ENCODE data around the gene DAPK2. TPM values are rescaled to one million over a fixed set of nuclear protein-coding genes. Genes with fewer than 3 reads are reported as not detected.

DAPK2 gene
- total and polyA plus RNA-seq, 7 experiments from 2014 or later: 0.46 to 9.3 (median 4.2) TPM; not detected in 3

- H3K4me1 ChIP-seq (ENCODE audit: control insufficient read depth in 2 of 2, insufficient read depth in 2 of 2, low read length in 2 of 2): peaks cover 0 to 16% of the 10 kb centered on the region in 2 donors
- H3K36me3 ChIP-seq (ENCODE audit: control insufficient read depth in 2 of 3, insufficient read depth in 3 of 3, low read length in 3 of 3): no peaks in the 10 kb centered on the region
- no peaks in the 10 kb centered on the region for H3K9me3 Mint-ChIP-seq
- intact Hi-C loops (cut with micrococcal nuclease): no loop called here
- H3K36me3 Mint-ChIP-seq: no peaks in the 10 kb centered on the region
- H3K4me3 Mint-ChIP-seq: no peak overlapping the region
- ChIA-PET CTCF (interaction anchor here (0.6 kb wide), 1 partner anchor 34 kb away, joined by 7 read pairs; no protein-coding TSS in a partner anchor), POLR2A (interaction anchor here (0.7 kb wide), 1 partner anchor 237 kb away, joined by 4 read pairs; no protein-coding TSS in a partner anchor)
- no peak overlapping the region for H3K4me3 ChIP-seq (ENCODE audit: low read length)
- peak overlapping the region in 1 of 9 donors; percentile 88 for H3K27ac Mint-ChIP-seq
- DNase-seq: no peak
- peaks cover 11 to 26% (median 15%) of the 10 kb centered on the region in 7 donors for H3K4me1 Mint-ChIP-seq
- ATAC-seq: no peak
- no peaks in the 10 kb centered on the region for H3K9me3 ChIP-seq (ENCODE audit: control insufficient read depth in 2 of 3, low read length in 3 of 3)
- peaks cover 0 to 8% (median 0%) of the 10 kb centered on the region in 5 donors for H3K27me3 Mint-ChIP-seq
- no peak overlapping the region for H3K27ac ChIP-seq (ENCODE audit: low read depth, low read length)
- no peaks in the 10 kb centered on the region for H3K27me3 ChIP-seq (ENCODE audit: control insufficient read depth in 2 of 2, insufficient read depth in 2 of 2, low read length in 2 of 2)
Measured at GRCh38 chr15:63915873-63916771, 130.2 kb downstream of the DAPK2 start.

GRCh38 chr15:63915209-63915872, 130.9 kb downstream of the DAPK2 start:
- intact Hi-C loops (cut with micrococcal nuclease): no loop called here
- DNase-seq: no peak
- Mint-ChIP-seq H3K4me3 (no peak overlapping the region), H3K27me3 (peaks cover 0 to 8% (median 0%) of the 10 kb centered on the region in 5 donors), H3K27ac (peak overlapping the region in 1 of 9 donors; percentile 76), H3K4me1 (peaks cover 4 to 19% (median 7%) of the 10 kb centered on the region in 7 donors), H3K36me3 (no peaks in the 10 kb centered on the region), H3K9me3 (no peaks in the 10 kb centered on the region)
- no peak overlapping the region for H3K27ac ChIP-seq (ENCODE audit: low read depth, low read length)
- no peak overlapping the region for H3K4me3 ChIP-seq (ENCODE audit: low read length)
- ChIA-PET POLR2A (no interaction called here), CTCF (interaction anchor here (0.7 kb wide), 1 partner anchor 25 kb away, joined by 3 read pairs; no protein-coding TSS in a partner anchor)
- H3K27me3 ChIP-seq (ENCODE audit: control insufficient read depth in 2 of 2, insufficient read depth in 2 of 2, low read length in 2 of 2): no peaks in the 10 kb centered on the region
- H3K36me3 ChIP-seq (ENCODE audit: control insufficient read depth in 2 of 3, insufficient read depth in 3 of 3, low read length in 3 of 3): no peaks in the 10 kb centered on the region
- no peaks in the 10 kb centered on the region for H3K9me3 ChIP-seq (ENCODE audit: control insufficient read depth in 2 of 3, low read length in 3 of 3)
- peaks cover 0 to 11% of the 10 kb centered on the region in 2 donors for H3K4me1 ChIP-seq (ENCODE audit: control insufficient read depth in 2 of 2, insufficient read depth in 2 of 2, low read length in 2 of 2)
- no peak for ATAC-seq

- no peak overlapping the region for H3K27ac ChIP-seq (ENCODE audit: low read depth, low read length)
- Mint-ChIP-seq H3K9me3 (no peaks in the 10 kb centered on the region), H3K27ac (peak overlapping the region in 1 of 9 donors; percentile 59), H3K4me1 (peaks cover 0 to 15% (median 1%) of the 10 kb centered on the region in 7 donors), H3K27me3 (peaks cover 0 to 8% (median 0%) of the 10 kb centered on the region in 5 donors), H3K4me3 (no peak overlapping the region), H3K36me3 (no peaks in the 10 kb centered on the region)
- H3K27me3 ChIP-seq (ENCODE audit: control insufficient read depth in 2 of 2, insufficient read depth in 2 of 2, low read length in 2 of 2): no peaks in the 10 kb centered on the region
- CTCF ChIA-PET: no interaction called here
- intact Hi-C loops (cut with micrococcal nuclease): no loop called here
- peaks cover 0 to 4% of the 10 kb centered on the region in 2 donors for H3K4me1 ChIP-seq (ENCODE audit: control insufficient read depth in 2 of 2, insufficient read depth in 2 of 2, low read length in 2 of 2)
- H3K36me3 ChIP-seq (ENCODE audit: control insufficient read depth in 2 of 3, insufficient read depth in 3 of 3, low read length in 3 of 3): no peaks in the 10 kb centered on the region
- POLR2A ChIA-PET: no interaction called here
- H3K4me3 ChIP-seq (ENCODE audit: low read length): no peak overlapping the region
- no peak for ATAC-seq
- DNase-seq: no peak
- H3K9me3 ChIP-seq (ENCODE audit: control insufficient read depth in 2 of 3, low read length in 3 of 3): no peaks in the 10 kb centered on the region
Measured at GRCh38 chr15:63913786-63914315, 132.4 kb downstream of the DAPK2 start.

- no peaks in the 10 kb centered on the region for H3K9me3 ChIP-seq (ENCODE audit: control insufficient read depth in 2 of 3, low read length in 3 of 3)
- H3K36me3 ChIP-seq (ENCODE audit: control insufficient read depth in 2 of 3, insufficient read depth in 3 of 3, low read length in 3 of 3): no peaks in the 10 kb centered on the region
- H3K27me3 Mint-ChIP-seq: peaks cover 0 to 8% (median 0%) of the 10 kb centered on the region in 5 donors
- H3K36me3 Mint-ChIP-seq: no peaks in the 10 kb centered on the region
- H3K27me3 ChIP-seq (ENCODE audit: control insufficient read depth in 2 of 2, insufficient read depth in 2 of 2, low read length in 2 of 2): no peaks in the 10 kb centered on the region
- peaks cover 0 to 4% of the 10 kb centered on the region in 2 donors for H3K4me1 ChIP-seq (ENCODE audit: control insufficient read depth in 2 of 2, insufficient read depth in 2 of 2, low read length in 2 of 2)
- H3K4me1 Mint-ChIP-seq: peaks cover 0 to 19% (median 6%) of the 10 kb centered on the region in 7 donors
- intact Hi-C loops (cut with micrococcal nuclease): no loop called here
- POLR2A ChIA-PET: no interaction called here
- H3K27ac ChIP-seq (ENCODE audit: low read depth, low read length): no peak overlapping the region
- H3K4me3 ChIP-seq (ENCODE audit: low read length): no peak overlapping the region
- no peaks in the 10 kb centered on the region for H3K9me3 Mint-ChIP-seq
- DNase-seq (no peak), ATAC-seq (no peak)
- H3K4me3 Mint-ChIP-seq: no peak overlapping the region
- peak overlapping the region in 1 of 9 donors; percentile 59 for H3K27ac Mint-ChIP-seq
- CTCF ChIA-PET: no interaction called here
Measured at GRCh38 chr15:63913336-63913735, 132.9 kb downstream of the DAPK2 start.

GRCh38 chr15:63912061-63912615, 134.1 kb downstream of the DAPK2 start:
- Histone ChIP-seq H3K27me3 (ENCODE audit: control insufficient read depth in 2 of 2, insufficient read depth in 2 of 2, low read length in 2 of 2) (no peaks in the 10 kb centered on the region), H3K27ac (ENCODE audit: low read depth, low read length) (no peak overlapping the region), H3K9me3 (ENCODE audit: control insufficient read depth in 2 of 3, low read length in 3 of 3) (no peaks in the 10 kb centered on the region), H3K4me1 (ENCODE audit: control insufficient read depth in 2 of 2, insufficient read depth in 2 of 2, low read length in 2 of 2) (peaks cover under 1 to 4% of the 10 kb centered on the region in 2 donors), H3K36me3 (ENCODE audit: control insufficient read depth in 2 of 3, insufficient read depth in 3 of 3, low read length in 3 of 3) (no peaks in the 10 kb centered on the region), H3K4me3 (ENCODE audit: low read length) (no peak overlapping the region)
- POLR2A ChIA-PET: no interaction called here
- Mint-ChIP-seq H3K36me3 (peaks cover 0 to 2% (median 0%) of the 10 kb centered on the region in 5 donors), H3K4me3 (no peak overlapping the region), H3K27ac (peak overlapping the region in 3 of 9 donors; percentile 15 to 25 (median 23)), H3K9me3 (no peaks in the 10 kb centered on the region), H3K4me1 (peaks cover 1 to 25% (median 12%) of the 10 kb centered on the region in 7 donors), H3K27me3 (peaks cover 0 to 3% (median 0%) of the 10 kb centered on the region in 5 donors)
- ATAC-seq (no peak), DNase-seq (no peak)
- CTCF ChIA-PET: interaction anchor here (0.7 to 1.2 kb wide), 2 partner anchors 20 to 22 kb away, joined by 3 read pairs; no protein-coding TSS in a partner anchor
- intact Hi-C loops (cut with micrococcal nuclease): no loop called here

- no peaks in the 10 kb centered on the region for H3K9me3 Mint-ChIP-seq
- peaks cover 0 to 3% (median 0%) of the 10 kb centered on the region in 5 donors for H3K27me3 Mint-ChIP-seq
- intact Hi-C loops (cut with micrococcal nuclease): no loop called here
- peaks cover 9 to 10% of the 10 kb centered on the region in 2 donors for H3K4me1 ChIP-seq (ENCODE audit: control insufficient read depth in 2 of 2, insufficient read depth in 2 of 2, low read length in 2 of 2)
- DNase-seq (no peak), ATAC-seq (no peak)
- POLR2A ChIA-PET: no interaction called here
- no peak overlapping the region for H3K27ac Mint-ChIP-seq
- peaks cover 0 to 2% (median 0%) of the 10 kb centered on the region in 5 donors for H3K36me3 Mint-ChIP-seq
- no peak overlapping the region for H3K4me3 ChIP-seq (ENCODE audit: low read length)
- no peaks in the 10 kb centered on the region for H3K36me3 ChIP-seq (ENCODE audit: control insufficient read depth in 2 of 3, insufficient read depth in 3 of 3, low read length in 3 of 3)
- no peaks in the 10 kb centered on the region for H3K9me3 ChIP-seq (ENCODE audit: control insufficient read depth in 2 of 3, low read length in 3 of 3)
- no peak overlapping the region for H3K4me3 Mint-ChIP-seq
- CTCF ChIA-PET: interaction anchor here (0.6 to 0.7 kb wide), 2 partner anchors 17 to 171 kb away, joined by 3 to 4 read pairs; no protein-coding TSS in a partner anchor
- H3K27me3 ChIP-seq (ENCODE audit: control insufficient read depth in 2 of 2, insufficient read depth in 2 of 2, low read length in 2 of 2): no peaks in the 10 kb centered on the region
- peaks cover 10 to 35% (median 21%) of the 10 kb centered on the region in 7 donors for H3K4me1 Mint-ChIP-seq
- no peak overlapping the region for H3K27ac ChIP-seq (ENCODE audit: low read depth, low read length)
Measured at GRCh38 chr15:63911160-63911559, 135.1 kb downstream of the DAPK2 start.

Measured in naive thymus-derived CD4-positive, alpha-beta T cell (primary cell).